HCT116 (cell line): ENCODE measurements around the gene OR6C6.

Source experiments
- CTCF ChIP-seq, 3 experiments: fragments of 200-600 bp in 1 of 3; sonication (generic) in 1 of 3; IDR thresholded peaks in 2 of 3; conservative IDR thresholded peaks in 1 of 3; 2 replicates each; pipeline ENCODE4 v1.5.1; 2012 to 2017; ENCODE audit warnings: low read depth in 2 of 3, low read length in 2 of 3, antibody characterized with exemption in 1 of 3, borderline replicate concordance in 1 of 3, control low read depth in 1 of 3, mild to moderate bottlenecking in 1 of 3, mixed read lengths in 1 of 3, mixed run types in 1 of 3, moderate library complexity in 1 of 3; ENCODE audit not compliant: insufficient read depth in 1 of 3
- ELF1 ChIP-seq: IDR thresholded peaks from 2 replicates; pipeline ENCODE4 v1.6.1; 2012; ENCODE audit warnings: low read depth, borderline replicate concordance
- EZH2 ChIP-seq: fragments of 200-600 bp; sonication (generic); IDR thresholded peaks from 2 replicates; pipeline ENCODE4 v1.6.1; 2017; ENCODE audit warnings: antibody characterized with exemption, mixed run types
- JUND ChIP-seq: IDR thresholded peaks from 2 replicates; pipeline ENCODE4 v1.6.1; 2012
- MAX ChIP-seq: IDR thresholded peaks from 2 replicates; pipeline ENCODE4 v1.6.1; 2012
- POLR2A ChIP-seq: IDR thresholded peaks from 2 replicates; pipeline ENCODE4 v1.7.0; 2011; ENCODE audit warnings: borderline replicate concordance; ENCODE audit not compliant: insufficient read depth, insufficient read length; ENCODE audit errors: extremely low read depth
- POLR2AphosphoS5 ChIP-seq: IDR thresholded peaks from 2 replicates; pipeline ENCODE4 v1.6.1; 2011; ENCODE audit warnings: mild to moderate bottlenecking, low read depth, low read length, moderate library complexity
- REST ChIP-seq: IDR thresholded peaks from 2 replicates; pipeline ENCODE4 v1.6.1; 2012; ENCODE audit warnings: low read depth
- YY1 ChIP-seq: IDR thresholded peaks from 2 replicates; pipeline ENCODE4 v1.6.1; 2011; ENCODE audit warnings: low read length, low read depth, moderate library complexity, mild to moderate bottlenecking; ENCODE audit not compliant: insufficient replicate concordance; ENCODE audit errors: extremely low read depth
- ZFX ChIP-seq: fragments of 450-650 bp; IDR thresholded peaks from 2 replicates; pipeline ENCODE4 v1.6.1; 2017

GRCh38 chr12:55280991-55281390, 15.4 kb downstream of the OR6C6 start:
- no peak for TF ChIP-seq CTCF (IDR thresholded peaks at IDR 0.05 in 2 of 3, conservative IDR thresholded peaks at IDR 0.05 in 1 of 3; ENCODE audit: borderline replicate concordance in 1 of 3, insufficient read depth in 1 of 3, low read depth in 2 of 3, low read length in 2 of 3)
- no peak for TF ChIP-seq REST
- no peak for TF ChIP-seq MAX
- TF ChIP-seq POLR2A = no peak
- TF ChIP-seq ELF1 = no peak
- no peak for TF ChIP-seq YY1
- TF ChIP-seq EZH2 = no peak
- no peak for TF ChIP-seq ZFX
- TF ChIP-seq POLR2AphosphoS5 = no peak
- no peak for TF ChIP-seq JUND
